GM19023 (cell line): ENCODE measurements around the gene PPP3CA.
A peak's percentile ranks its signal among the peaks of the same experiment; 100 is the strongest.

Source experiments
- ATAC-seq: cut with Tn5 transposase; IDR thresholded peaks from one replicate; pipeline ENCODE4 v1.9.1; 2021; ENCODE audit warnings: mild to moderate bottlenecking, moderate library complexity; ENCODE audit not compliant: unreplicated experiment

The PPP3CA gene

GRCh38 chr4:101347267-101347556 is at the start of gene PPP3CA:
Gene PPP3CA, minus strand, starts transcription at chr4:101347526.
- peak; percentile 19 for ATAC-seq

- ATAC-seq, result no peak
Observed at GRCh38 chr4:101393256-101393655, 45.9 kb upstream of the PPP3CA start.

DNA sequence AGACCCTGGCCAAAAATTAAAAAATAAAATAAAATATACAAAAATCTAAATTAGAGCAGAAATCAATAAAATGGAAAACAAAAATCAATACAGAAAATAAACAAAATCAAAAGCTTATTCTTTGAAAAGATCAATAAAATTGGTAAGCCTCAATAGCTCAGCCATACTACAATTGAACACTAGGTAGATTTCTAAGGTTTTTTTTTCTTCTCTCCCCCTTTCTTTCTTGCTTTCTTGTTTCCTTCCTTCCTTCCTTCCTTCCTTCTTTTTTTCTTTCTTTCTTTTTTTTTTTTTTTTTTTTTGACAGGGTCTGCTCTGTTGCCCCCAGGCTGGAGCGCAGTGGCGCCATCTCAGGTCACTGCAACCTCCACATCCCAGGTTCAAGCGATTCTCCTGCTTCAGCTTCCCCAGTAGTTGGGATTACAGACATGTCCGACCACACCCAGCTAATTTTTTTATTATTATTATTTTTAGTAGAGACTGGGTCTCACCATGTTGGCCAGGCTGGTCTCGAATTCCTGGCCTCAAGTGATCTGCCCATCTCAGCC is 23.4 kb upstream of the PPP3CA start:
- no peak for ATAC-seq

- no peak for ATAC-seq
Observed at GRCh38 chr4:101367201-101367600, 19.9 kb upstream of the PPP3CA start.

DNA sequence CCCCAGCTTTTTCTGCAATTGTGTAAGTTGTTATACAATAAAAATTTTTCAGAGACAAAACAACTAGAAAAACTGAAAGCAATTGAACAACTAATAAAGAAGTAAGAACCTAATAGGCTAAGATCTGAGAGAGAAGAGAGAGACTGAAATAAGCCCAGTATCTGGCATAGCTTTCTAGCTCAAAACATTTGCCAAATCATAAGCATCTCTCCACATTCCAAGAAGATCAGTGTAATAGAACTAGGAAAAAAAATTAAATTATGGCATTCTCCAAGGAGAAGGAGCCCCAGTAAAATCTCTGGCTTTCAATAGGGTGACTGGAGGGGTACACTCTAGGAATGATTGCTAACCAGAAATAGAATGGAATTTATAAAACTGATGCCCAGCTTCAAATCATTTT is 19.0 kb upstream of the PPP3CA start:
- no peak for ATAC-seq

DNA sequence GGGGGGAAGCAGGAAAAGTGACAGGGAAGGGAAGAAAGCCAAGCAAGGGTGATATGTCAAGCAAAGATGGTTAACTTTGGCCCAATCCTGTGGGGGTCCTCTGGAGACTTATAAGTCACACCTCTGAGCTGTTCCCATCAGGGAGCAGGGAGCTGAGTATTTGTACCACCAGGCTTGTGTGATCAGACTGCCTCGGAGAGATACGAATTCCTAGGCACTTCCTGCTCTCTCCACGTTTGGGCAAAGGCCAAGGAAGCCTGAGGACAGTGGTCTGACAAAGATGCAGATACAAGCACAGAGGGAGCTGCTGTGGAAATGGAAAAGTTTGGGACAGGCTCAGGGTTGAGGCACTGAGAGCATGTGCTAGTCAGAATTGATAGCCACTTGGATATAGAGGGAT is 10.4 kb upstream of the PPP3CA start:
- ATAC-seq, result no peak

- no peak for ATAC-seq
Observed at GRCh38 chr4:101356928-101357327, 9.6 kb upstream of the PPP3CA start.

DNA sequence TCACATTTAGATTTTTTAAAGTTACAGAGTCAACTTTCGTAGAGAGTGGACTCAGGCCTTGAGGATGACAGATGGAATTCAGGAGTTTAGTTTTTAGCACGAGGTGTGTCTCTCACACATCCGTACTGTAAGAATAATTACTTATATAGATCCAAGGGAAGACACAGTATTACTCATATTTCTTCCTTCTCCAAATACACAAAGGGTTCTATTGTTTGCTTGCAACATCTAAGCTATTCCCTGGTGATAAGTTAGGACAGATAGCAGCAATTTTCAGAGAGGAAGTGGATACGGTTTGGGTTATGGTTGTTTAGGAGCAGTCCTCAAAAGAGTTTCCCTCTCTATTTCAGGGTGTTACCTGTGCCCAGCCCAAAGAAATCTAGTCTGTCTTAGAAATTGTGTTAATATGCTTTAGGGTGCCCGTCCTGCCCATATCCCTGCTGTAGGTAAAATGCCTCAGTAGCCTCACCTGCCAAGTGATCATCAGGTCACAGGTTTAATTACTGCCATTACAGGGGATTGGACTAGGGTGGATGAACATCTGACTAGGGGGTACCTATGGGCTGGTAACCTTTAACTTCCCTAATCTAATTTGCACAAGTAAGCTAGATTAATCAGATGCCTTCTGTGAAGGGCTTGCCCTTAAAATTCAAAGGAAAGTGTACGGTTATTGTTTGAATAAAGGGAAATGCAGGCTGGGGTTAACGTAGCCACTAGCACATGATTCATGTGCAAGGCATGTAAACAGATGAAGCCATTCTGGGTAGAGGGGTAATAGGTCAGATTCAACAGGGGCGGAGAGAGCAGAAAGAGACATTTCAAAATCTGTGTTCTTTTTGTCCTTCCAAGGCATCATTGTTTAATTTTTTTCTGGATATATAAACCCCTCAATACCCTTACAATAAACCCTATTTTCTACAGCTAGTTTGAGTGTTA is 8.7 kb upstream of the PPP3CA start:
- no peak for ATAC-seq

DNA sequence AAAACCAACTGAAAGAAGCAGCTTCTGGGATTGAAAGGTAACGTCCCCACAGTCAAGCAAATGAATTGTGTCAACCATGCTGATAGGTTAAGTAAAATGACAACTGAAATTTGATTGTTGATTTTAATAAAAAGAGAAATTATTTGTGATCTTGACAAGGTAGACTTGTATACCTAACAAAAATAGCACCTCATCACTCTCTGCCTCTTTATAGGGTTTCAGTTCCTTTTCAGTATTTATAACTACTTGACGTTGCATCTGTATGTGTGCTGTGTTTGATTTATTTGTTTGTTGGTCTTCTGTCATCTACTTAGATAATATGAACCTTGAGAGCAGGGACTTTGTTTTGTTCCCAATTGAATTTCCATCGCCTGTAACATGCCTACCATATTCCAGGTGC is 7.9 kb upstream of the PPP3CA start:
- ATAC-seq, result peak; percentile 97

GRCh38 chr4:101349801-101350064 is 2.4 kb upstream of the PPP3CA start:
- no peak for ATAC-seq

DNA sequence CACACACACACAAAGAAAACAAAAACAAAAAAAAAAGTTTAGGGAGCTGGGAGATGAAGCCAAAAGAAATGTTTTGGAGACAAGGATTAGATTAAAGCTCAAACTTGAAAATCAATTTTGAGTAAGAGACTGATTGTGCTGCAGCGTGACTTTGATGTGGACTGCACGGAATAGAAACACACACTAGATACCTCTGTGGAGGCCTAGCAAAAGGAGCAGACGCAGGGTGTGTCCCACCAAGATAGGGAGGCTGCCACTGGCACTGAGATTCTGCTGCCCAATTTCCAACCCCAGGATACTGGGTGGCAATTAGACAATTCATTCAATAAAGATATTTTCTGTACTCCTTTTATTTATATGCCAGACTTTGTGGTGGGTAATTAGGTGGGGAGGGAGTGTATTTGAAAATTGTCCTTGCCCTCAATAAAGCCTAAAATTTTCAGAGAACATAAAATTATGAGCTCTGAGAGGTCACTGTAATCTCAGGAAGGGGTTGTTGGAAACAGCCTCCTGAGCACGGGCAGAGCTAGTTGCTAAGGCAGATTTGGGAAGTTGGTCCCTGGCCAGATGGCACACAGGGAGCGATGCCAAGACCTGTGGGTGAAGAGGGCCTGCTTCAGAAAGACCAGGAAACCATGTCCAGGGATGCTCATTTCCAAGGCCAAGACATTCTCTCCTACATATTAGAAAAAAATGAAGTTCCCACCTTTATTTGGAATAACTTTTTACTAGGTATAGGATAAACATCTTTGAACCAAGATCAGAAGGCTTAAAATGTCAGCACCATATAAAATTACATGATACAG is 1.9 kb upstream of the PPP3CA start:
- ATAC-seq, result no peak

DNA sequence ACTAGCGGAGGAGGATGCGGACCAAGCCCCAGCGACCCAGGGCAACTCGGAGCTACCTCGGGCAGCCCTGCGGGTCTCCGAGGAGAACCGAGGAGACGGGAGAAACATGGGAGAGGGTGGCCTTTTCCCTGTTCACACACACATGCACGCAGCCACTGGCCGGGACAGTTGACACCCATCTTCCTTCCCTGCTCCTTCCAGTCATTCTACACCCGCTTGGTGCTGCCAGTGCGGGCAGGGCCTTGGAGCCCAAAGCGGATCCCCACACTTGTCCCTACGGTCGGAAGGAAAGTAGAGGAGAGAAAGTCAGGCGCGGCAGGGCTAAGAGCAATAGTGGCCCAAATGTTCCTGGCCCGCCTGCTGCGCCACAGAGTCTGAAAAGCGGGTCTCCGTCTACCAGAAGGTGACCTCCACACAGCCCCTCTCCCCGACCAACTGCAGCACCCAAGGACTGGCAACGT is 1.1 kb upstream of the PPP3CA start:
- ATAC-seq, result no peak

GRCh38 chr4:101347557-101348366 is 436 bp upstream of the PPP3CA start:
- ATAC-seq, result peak; percentile 78

- peak; percentile 9 for ATAC-seq
Observed at GRCh38 chr4:101346351-101347266, 717 bp downstream of the PPP3CA start.

GRCh38 chr4:101345596-101346350 is 1.6 kb downstream of the PPP3CA start:
- ATAC-seq, result no peak

- ATAC-seq, result no peak
Observed at GRCh38 chr4:101345271-101345595, 2.1 kb downstream of the PPP3CA start.

DNA sequence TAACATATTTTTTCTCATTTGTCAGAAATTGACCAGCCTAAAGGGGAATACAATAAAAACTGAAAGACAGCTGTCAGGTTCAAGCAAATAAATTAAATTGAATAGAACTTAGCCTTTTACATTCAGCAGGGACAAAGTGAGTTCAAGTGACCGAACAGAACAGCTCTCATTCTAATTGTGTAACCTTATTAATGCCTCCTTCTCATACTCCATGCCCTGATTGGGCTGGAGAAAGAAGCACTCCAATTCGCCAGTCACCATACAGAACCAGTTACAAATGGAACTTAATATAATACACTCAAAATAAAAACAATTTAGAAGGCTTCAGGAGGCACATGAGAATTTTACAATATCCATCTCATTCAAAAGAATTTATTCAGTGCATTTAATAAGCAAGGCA is 8.0 kb downstream of the PPP3CA start:
- no peak for ATAC-seq

GRCh38 chr4:101337688-101338087 is 9.6 kb downstream of the PPP3CA start:
- no peak for ATAC-seq

GRCh38 chr4:101334963-101335572 is 12.3 kb downstream of the PPP3CA start:
- no peak for ATAC-seq
